H54 (cell line): Measurements from ENCODE around the gene CD4.

Source experiments
- DNase-seq: peaks from one replicate; pipeline ENCODE4 v3.0.0; 2011; ENCODE audit warnings: low spot score, mixed read lengths; ENCODE audit not compliant: insufficient read length
- FAIRE-seq: peaks from 3 replicates; lab custom pipeline; 2011; peaks lifted over from hg19 to GRCh38; lab: Jason Lieb, UNC
- POLR2A ChIP-seq: IDR thresholded peaks from 2 replicates; pipeline ENCODE4 v1.6.1; 2011; ENCODE audit warnings: low read depth, mild to moderate bottlenecking, low read length

The CD4 gene

GRCh38 chr12:6778217-6778573, 11.1 kb upstream of the CD4 start:
- no peak for FAIRE-seq
- DNase-seq = no peak
- no peak for TF ChIP-seq POLR2A

GRCh38 chr12:6778574-6779550, 10.5 kb upstream of the CD4 start:
- FAIRE-seq (peak; percentile 86), DNase-seq (peak; percentile 91)
- no peak for TF ChIP-seq POLR2A

GRCh38 chr12:6779708-6780432, 9.5 kb upstream of the CD4 start:
- no peak for DNase-seq
- TF ChIP-seq POLR2A = no peak
- FAIRE-seq = no peak

- FAIRE-seq (no peak), DNase-seq (no peak)
- TF ChIP-seq POLR2A = no peak
These were observed 8.8 kb upstream of the CD4 start for GRCh38 chr12:6780573-6780972.

- FAIRE-seq = no peak
These were observed 7.2 kb upstream of the CD4 start for GRCh38 chr12:6782119-6782518.

GRCh38 chr12:6782850-6783566, 6.3 kb upstream of the CD4 start:
- FAIRE-seq (no peak), DNase-seq (no peak)
- TF ChIP-seq POLR2A = no peak

More at GRCh38 chr12:6782119-6782518, 7.2 kb upstream of the CD4 start:
- no peak for TF ChIP-seq POLR2A
- no peak for DNase-seq

- no peak for FAIRE-seq
These were observed 5.5 kb upstream of the CD4 start for GRCh38 chr12:6783828-6784227.

GRCh38 chr12:6784296-6784695, 5.0 kb upstream of the CD4 start:
- TF ChIP-seq POLR2A = no peak
- FAIRE-seq = no peak
- DNase-seq = no peak

More at GRCh38 chr12:6783828-6784227, 5.5 kb upstream of the CD4 start:
- DNase-seq = no peak
- no peak for TF ChIP-seq POLR2A

GRCh38 chr12:6784761-6785160, 4.6 kb upstream of the CD4 start:
- DNase-seq = no peak
- FAIRE-seq = no peak

GRCh38 chr12:6786416-6787094, 2.8 kb upstream of the CD4 start:
- TF ChIP-seq POLR2A = no peak
- FAIRE-seq = no peak
- no peak for DNase-seq

More at GRCh38 chr12:6784761-6785160, 4.6 kb upstream of the CD4 start:
- no peak for TF ChIP-seq POLR2A

GRCh38 chr12:6787309-6787708, 2.0 kb upstream of the CD4 start:
- FAIRE-seq (no peak), DNase-seq (no peak)
- no peak for TF ChIP-seq POLR2A

GRCh38 chr12:6790496-6791150, 1.3 kb downstream of the CD4 start:
- FAIRE-seq (no peak), DNase-seq (no peak)
- TF ChIP-seq POLR2A = no peak
